WERI-Rb-1 (cell line): Measurements from ENCODE around the gene TMEM165.
"Not testable (repeated sequence)": the region's sequence is repeated elsewhere in the genome, so short reads cannot be mapped to it uniquely, and the experiment has no call there.

Source experiments
- DNase-seq: peaks from one replicate; pipeline ENCODE4 v3.0.0-alpha.2; 2020
- H3K27ac ChIP-seq: fragments of 250-450 bp; sonication (Bioruptor Pico); 2 replicates; pipeline ENCODE4 v1.5.1; 2020; ENCODE audit warnings: mild to moderate bottlenecking, moderate library complexity
- H3K27me3 ChIP-seq: fragments of 250-450 bp; sonication (Bioruptor Pico); 2 replicates; pipeline ENCODE4 v1.5.1; 2021; ENCODE audit warnings: mild to moderate bottlenecking, low read depth, moderate library complexity; ENCODE audit not compliant: insufficient read depth, severe bottlenecking
- H3K36me3 ChIP-seq: fragments of 250-450 bp; sonication (Bioruptor Pico); 2 replicates; pipeline ENCODE4 v1.5.1; 2020; ENCODE audit warnings: mild to moderate bottlenecking, moderate library complexity
- H3K4me3 ChIP-seq: 2 replicates; pipeline ENCODE4 v1.5.1; 2011; ENCODE audit warnings: low read depth, mild to moderate bottlenecking, control low read depth, low read length
- H3K9me3 ChIP-seq: fragments of 250-450 bp; sonication (Bioruptor Pico); 2 replicates; pipeline ENCODE4 v1.5.1; 2021; ENCODE audit warnings: mild to moderate bottlenecking, moderate library complexity; ENCODE audit not compliant: severe bottlenecking
- CTCF ChIP-seq: IDR thresholded peaks from 2 replicates; pipeline ENCODE4 v1.5.1; 2011; ENCODE audit warnings: low read depth, mild to moderate bottlenecking, control low read depth, inconsistent platforms, low read length

Gene TMEM165

GRCh38 chr4:55351824-55352223 is 43.9 kb upstream of the TMEM165 start:
- H3K9me3 ChIP-seq, result no peaks in the 10 kb centered on the region
- no peak overlapping the region for H3K27ac ChIP-seq
- H3K4me3 ChIP-seq, result no peak overlapping the region
- DNase-seq, result no peak
- H3K27me3 ChIP-seq, result no peaks in the 10 kb centered on the region
- H3K36me3 ChIP-seq, result no peaks in the 10 kb centered on the region
- no peak for TF ChIP-seq CTCF

DNA sequence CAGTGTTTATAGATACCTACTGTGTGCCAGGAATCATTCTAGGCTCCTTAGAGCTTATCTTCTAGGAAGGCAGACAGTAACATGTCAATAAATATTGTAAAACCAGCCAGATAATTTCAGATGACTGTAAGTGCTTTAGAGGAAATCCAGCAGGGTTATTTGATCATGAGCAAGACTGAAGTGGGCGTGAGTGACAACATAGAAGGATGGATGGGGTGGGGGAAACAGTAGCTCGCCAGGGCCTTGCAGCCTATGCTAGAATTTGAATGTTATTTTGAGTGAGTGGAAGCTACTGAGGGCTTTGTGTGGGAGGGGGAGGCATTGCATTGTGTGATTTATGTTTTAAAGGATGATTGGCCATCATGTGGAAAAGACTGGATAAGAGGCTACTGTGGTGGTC is 43.0 kb upstream of the TMEM165 start:
- no peaks in the 10 kb centered on the region for H3K27me3 ChIP-seq
- H3K27ac ChIP-seq, result no peak overlapping the region
- no peak for DNase-seq
- no peaks in the 10 kb centered on the region for H3K36me3 ChIP-seq
- no peaks in the 10 kb centered on the region for H3K9me3 ChIP-seq
- H3K4me3 ChIP-seq, result no peak overlapping the region
- TF ChIP-seq CTCF, result no peak

DNA sequence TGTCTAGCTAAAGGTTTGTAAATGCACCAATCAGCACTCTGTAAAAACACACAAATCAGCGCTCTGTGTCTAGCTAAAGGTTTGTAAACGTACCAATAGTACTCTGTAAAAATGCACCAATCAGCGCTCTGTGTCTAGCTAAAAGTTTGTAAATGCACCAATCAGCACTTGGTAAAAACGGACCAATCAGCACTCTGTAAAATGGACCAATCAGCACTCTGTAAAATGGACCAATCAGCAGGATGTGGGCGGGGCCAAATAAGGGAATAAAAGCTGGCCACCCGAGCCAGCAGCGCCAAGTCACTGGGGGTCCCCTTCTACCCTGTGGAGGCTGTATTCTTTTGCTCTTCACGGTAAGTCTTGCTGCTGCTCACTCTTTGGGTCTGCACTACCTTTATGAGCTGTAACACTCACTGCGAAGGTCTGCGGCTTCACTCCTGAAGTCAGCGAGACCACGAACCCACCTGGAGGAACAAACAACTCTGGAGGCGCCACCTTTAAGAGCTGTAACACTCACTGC is 42.5 kb upstream of the TMEM165 start:
- not testable (repeated sequence) for H3K9me3 ChIP-seq, H3K4me3 ChIP-seq, H3K27ac ChIP-seq, H3K27me3 ChIP-seq, DNase-seq, H3K36me3 ChIP-seq

DNA sequence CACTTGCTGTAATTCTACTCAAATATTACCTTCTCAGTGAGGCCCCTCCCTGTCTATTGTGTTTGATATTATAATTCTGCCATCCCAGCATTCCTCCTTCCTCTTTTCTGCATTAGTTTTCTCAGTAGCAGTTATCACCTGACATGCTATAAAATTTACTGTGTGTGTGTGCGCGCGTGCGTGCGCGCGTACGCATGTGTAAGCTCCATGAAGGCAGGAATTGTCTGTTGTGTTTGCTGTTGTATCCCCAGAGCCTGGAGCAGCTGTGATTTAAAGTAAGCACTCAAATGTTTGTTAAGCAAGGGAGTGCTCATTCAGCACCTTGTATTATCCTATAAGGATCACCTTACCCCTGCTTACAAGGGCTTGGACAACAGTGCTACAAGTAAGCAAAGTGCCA is 41.1 kb upstream of the TMEM165 start:
- Histone ChIP-seq H3K27me3 (no peaks in the 10 kb centered on the region), H3K4me3 (no peak overlapping the region), H3K36me3 (no peaks in the 10 kb centered on the region), H3K27ac (no peak overlapping the region), H3K9me3 (no peaks in the 10 kb centered on the region)
- DNase-seq, result no peak
- no peak for TF ChIP-seq CTCF

DNA sequence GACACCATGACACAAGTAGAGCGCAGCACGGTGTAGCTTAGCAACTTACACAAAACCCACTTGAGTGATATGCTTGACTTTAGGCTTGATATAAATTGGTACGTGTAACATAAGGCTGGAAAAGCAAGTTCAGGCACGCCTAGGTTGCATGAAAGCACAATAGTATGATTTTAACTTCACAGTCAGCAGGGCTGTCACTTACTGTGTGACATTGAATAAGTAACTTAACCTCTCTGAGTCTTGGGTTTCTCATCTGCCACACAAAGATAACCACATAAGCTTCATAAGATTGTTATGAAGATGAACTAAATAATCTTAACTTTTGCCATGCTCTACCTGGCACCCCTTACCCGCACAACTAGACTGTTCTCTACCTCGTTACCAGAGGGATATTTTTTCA is 40.2 kb upstream of the TMEM165 start:
- Histone ChIP-seq H3K27me3 (no peaks in the 10 kb centered on the region), H3K36me3 (no peaks in the 10 kb centered on the region), H3K27ac (no peak overlapping the region), H3K9me3 (no peaks in the 10 kb centered on the region), H3K4me3 (no peak overlapping the region)
- no peak for TF ChIP-seq CTCF
- DNase-seq, result no peak

- H3K4me3 ChIP-seq, result no peak overlapping the region
- H3K27ac ChIP-seq, result no peak overlapping the region
- TF ChIP-seq CTCF, result no peak
- DNase-seq, result no peak
- H3K9me3 ChIP-seq, result no peaks in the 10 kb centered on the region
- H3K36me3 ChIP-seq, result no peaks in the 10 kb centered on the region
- H3K27me3 ChIP-seq, result no peaks in the 10 kb centered on the region
These were observed 38.7 kb upstream of the TMEM165 start for GRCh38 chr4:55356991-55357461.
